ENCODE measurements around the gene EML6. TPM values are rescaled to one million over a fixed set of nuclear protein-coding genes. Genes with fewer than 3 reads are reported as not detected.
"Not testable (repeated sequence)": the region's sequence is repeated elsewhere in the genome, so short reads cannot be mapped to it uniquely, and the experiment has no call there.

EML6 gene
- total RNA-seq, 4 donors from 2014 or later: 1.2 to 4.4 (median 3.1) TPM

GRCh38 chr2:54840559-54841468 lies 117.4 kb downstream of the EML6 start:
- no peaks in the 10 kb centered on the region for H3K36me3 ChIP-seq
- 81% methylated on average over 7 of the region's 7 CpGs for WGBS, 2 donors
- intact Hi-C loops (cut with DNase I): loop anchor here (10.0 kb wide), 1 partner anchor 106 kb away; no protein-coding TSS in a partner anchor
- no peak for DNase-seq
- no peak overlapping the region for H3K27ac ChIP-seq
- no peaks in the 10 kb centered on the region for H3K9me3 ChIP-seq
- H3K27me3 ChIP-seq: no peaks in the 10 kb centered on the region
- H3K4me3 ChIP-seq: no peak overlapping the region
- TF ChIP-seq POLR2A (IDR thresholded peaks at IDR 0.05) (no peak), CTCF (IDR thresholded peaks at IDR 0.05) (no peak)
- peaks cover 0 to 7% (median 0%) of the 10 kb centered on the region in 3 donors for H3K4me1 ChIP-seq

GRCh38 chr2:54841500-54841899 lies 118.0 kb downstream of the EML6 start:
- not testable (repeated sequence) for H3K27ac ChIP-seq, H3K9me3 ChIP-seq, H3K4me1 ChIP-seq, DNase-seq, H3K27me3 ChIP-seq, H3K4me3 ChIP-seq, H3K36me3 ChIP-seq
- 97 to 98% methylated on average over 7 to 10 of the region's 10 CpGs for WGBS, 2 donors
- intact Hi-C loops (cut with DNase I): loop anchor here (10.0 kb wide), 1 partner anchor 107 kb away; no protein-coding TSS in a partner anchor

- Histone ChIP-seq H3K36me3 (no peaks in the 10 kb centered on the region), H3K4me3 (no peak overlapping the region), H3K27me3 (no peaks in the 10 kb centered on the region), H3K27ac (no peak overlapping the region), H3K9me3 (no peaks in the 10 kb centered on the region), H3K4me1 (peaks cover 0 to 4% (median 0%) of the 10 kb centered on the region in 3 donors)
- 80 to 84% methylated on average over 5 of the region's 5 CpGs for WGBS, 2 donors
- intact Hi-C loops (cut with DNase I): loop anchor here (10.0 kb wide), 1 partner anchor 110 kb away; no protein-coding TSS in a partner anchor
- no peak for TF ChIP-seq CTCF (IDR thresholded peaks at IDR 0.05)
- TF ChIP-seq POLR2A (IDR thresholded peaks at IDR 0.05): no peak
- DNase-seq: no peak
Measured at GRCh38 chr2:54845094-54845493, 121.6 kb downstream of the EML6 start.

GRCh38 chr2:54845514-54845913 lies 122.1 kb downstream of the EML6 start:
- H3K27ac ChIP-seq: no peak overlapping the region
- H3K27me3 ChIP-seq: no peaks in the 10 kb centered on the region
- H3K36me3 ChIP-seq: no peaks in the 10 kb centered on the region
- intact Hi-C loops (cut with DNase I): loop anchor here (10.0 kb wide), 1 partner anchor 111 kb away; no protein-coding TSS in a partner anchor
- peaks cover 0 to 4% (median 0%) of the 10 kb centered on the region in 3 donors for H3K4me1 ChIP-seq
- H3K9me3 ChIP-seq: no peaks in the 10 kb centered on the region
- TF ChIP-seq POLR2A (IDR thresholded peaks at IDR 0.05): no peak
- no peak for TF ChIP-seq CTCF (IDR thresholded peaks at IDR 0.05)
- WGBS, 2 donors: 57 to 60% methylated on average over 2 of the region's 2 CpGs
- no peak overlapping the region for H3K4me3 ChIP-seq
- DNase-seq: no peak

GRCh38 chr2:54850171-54851122 lies 127.0 kb downstream of the EML6 start:
- WGBS, 2 donors: 76% methylated on average over 8 of the region's 8 CpGs
- Histone ChIP-seq H3K9me3 (no peaks in the 10 kb centered on the region), H3K27ac (no peak overlapping the region), H3K27me3 (no peaks in the 10 kb centered on the region), H3K36me3 (no peaks in the 10 kb centered on the region), H3K4me1 (no peaks in the 10 kb centered on the region), H3K4me3 (no peak overlapping the region)
- intact Hi-C loops (cut with DNase I): no loop called here
- TF ChIP-seq POLR2A (IDR thresholded peaks at IDR 0.05): no peak
- no peak for TF ChIP-seq CTCF (IDR thresholded peaks at IDR 0.05)
- no peak for DNase-seq
